Astrocyte of the spinal cord (primary cell): ENCODE data around the gene SRSF9.
A peak's percentile ranks its signal among the peaks of the same experiment; 100 is the strongest.
"Not testable (repeated sequence)": the region's sequence is repeated elsewhere in the genome, so short reads cannot be mapped to it uniquely, and the experiment has no call there.

Experiments used
- DNase-seq: peaks from one replicate; pipeline ENCODE4 v3.0.0; 2011; ENCODE audit warnings: low read depth, low spot score
- H3K4me3 ChIP-seq: 2 replicates; pipeline ENCODE4 v1.5.1; 2011; ENCODE audit warnings: low read depth, mild to moderate bottlenecking, low read length, moderate library complexity
- in situ Hi-C: cut with HindIII; loops from 2 replicates; pipeline ENCODE4 v1.10.0; 2017; ENCODE audit warnings: low sequenced_read_pairs
- TF ChIP-seq, protein P1 (sequence below): IDR thresholded peaks from 2 replicates; pipeline ENCODE4 v1.5.1; 2012; ENCODE audit warnings: low read depth, mild to moderate bottlenecking, low read length, inconsistent platforms

The SRSF9 gene, protein sequence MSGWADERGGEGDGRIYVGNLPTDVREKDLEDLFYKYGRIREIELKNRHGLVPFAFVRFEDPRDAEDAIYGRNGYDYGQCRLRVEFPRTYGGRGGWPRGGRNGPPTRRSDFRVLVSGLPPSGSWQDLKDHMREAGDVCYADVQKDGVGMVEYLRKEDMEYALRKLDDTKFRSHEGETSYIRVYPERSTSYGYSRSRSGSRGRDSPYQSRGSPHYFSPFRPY

DNA sequence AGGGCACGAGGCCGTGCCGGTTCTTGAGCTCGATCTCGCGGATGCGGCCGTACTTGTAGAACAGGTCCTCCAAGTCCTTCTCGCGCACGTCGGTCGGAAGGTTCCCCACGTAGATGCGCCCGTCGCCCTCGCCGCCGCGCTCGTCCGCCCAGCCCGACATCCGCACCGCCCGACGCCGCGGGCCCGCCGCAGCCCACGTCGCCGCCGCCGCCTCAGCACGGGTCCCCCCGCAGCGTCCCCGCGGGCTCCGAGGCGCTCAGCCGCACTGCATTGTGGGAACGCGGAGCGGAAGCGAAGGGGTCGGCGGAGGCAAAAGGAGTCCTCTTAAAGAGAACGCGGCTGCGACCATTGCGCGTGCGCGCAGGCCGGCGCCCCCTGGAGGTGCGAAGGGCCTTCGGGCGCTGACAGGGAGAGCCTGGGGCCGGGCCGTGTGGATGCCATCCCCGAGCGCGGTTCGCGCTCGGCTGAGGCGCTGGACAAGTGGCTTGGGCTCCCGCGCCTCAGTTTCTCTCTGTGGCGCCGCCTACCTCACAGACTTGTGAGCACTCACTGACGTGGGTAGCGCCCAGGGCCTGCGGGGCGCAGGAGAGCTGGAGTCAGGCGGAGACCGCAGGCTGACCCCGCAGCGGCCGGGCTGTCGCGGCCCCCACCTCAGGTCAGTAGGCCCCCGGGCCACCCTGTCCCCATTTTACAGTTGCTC, at the start of gene SRSF9:
SRSF9 (minus strand) TSS at position 299 of the 700 bp plus-strand sequence; CDS start at position 160, 139 bp downstream.
- H3K4me3 ChIP-seq = peak within 1 kb of the TSS; percentile 83
- in situ Hi-C loops = no loop called here
- TF ChIP-seq, protein P1, sequence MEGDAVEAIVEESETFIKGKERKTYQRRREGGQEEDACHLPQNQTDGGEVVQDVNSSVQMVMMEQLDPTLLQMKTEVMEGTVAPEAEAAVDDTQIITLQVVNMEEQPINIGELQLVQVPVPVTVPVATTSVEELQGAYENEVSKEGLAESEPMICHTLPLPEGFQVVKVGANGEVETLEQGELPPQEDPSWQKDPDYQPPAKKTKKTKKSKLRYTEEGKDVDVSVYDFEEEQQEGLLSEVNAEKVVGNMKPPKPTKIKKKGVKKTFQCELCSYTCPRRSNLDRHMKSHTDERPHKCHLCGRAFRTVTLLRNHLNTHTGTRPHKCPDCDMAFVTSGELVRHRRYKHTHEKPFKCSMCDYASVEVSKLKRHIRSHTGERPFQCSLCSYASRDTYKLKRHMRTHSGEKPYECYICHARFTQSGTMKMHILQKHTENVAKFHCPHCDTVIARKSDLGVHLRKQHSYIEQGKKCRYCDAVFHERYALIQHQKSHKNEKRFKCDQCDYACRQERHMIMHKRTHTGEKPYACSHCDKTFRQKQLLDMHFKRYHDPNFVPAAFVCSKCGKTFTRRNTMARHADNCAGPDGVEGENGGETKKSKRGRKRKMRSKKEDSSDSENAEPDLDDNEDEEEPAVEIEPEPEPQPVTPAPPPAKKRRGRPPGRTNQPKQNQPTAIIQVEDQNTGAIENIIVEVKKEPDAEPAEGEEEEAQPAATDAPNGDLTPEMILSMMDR = peak; percentile 88
- DNase-seq = peak; percentile 98

DNA sequence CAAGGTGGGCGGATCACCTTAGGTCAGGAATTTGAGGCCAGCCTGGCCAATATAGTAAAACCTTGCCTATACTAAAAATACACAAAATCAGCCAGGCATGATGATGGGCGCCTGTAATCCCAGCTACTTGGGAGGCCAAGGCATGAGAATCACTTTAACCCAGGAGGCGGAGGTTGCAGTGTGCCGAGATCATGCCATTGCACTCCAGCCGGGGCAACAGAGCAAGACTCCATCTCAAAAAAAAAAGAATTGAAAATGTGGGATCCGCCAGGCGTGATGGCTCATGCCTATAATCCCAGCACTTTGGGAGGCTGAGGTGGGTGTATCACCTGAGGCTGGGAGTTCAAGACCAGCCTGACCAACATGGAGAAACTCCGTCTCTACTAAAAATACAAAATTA, 49.8 kb upstream of the SRSF9 start:
- in situ Hi-C loops, H3K4me3 ChIP-seq, DNase-seq: not testable (repeated sequence)

DNA sequence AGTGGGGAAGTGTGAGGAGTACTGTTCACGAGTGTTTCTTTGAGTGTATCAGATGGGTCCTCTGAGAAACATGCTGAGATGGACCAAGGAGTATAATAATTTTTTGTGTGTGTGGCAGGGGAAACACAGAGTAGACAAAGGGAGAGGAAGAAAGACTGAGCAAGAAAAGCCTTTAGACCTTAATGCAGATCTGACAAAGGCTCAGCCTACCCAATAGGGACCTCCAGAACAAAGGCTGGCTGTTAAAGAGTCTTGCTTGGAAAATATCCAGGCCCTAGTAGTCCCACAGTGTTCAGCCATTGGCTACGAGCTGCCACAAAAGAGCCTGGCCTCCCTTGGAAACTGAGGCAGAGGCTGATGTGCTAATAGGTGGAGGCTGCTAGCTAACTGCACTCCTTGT, 45.9 kb upstream of the SRSF9 start:
- no peak overlapping the region for H3K4me3 ChIP-seq
- TF ChIP-seq, protein P1 = no peak
- DNase-seq = no peak
- in situ Hi-C loops = no loop called here

DNA sequence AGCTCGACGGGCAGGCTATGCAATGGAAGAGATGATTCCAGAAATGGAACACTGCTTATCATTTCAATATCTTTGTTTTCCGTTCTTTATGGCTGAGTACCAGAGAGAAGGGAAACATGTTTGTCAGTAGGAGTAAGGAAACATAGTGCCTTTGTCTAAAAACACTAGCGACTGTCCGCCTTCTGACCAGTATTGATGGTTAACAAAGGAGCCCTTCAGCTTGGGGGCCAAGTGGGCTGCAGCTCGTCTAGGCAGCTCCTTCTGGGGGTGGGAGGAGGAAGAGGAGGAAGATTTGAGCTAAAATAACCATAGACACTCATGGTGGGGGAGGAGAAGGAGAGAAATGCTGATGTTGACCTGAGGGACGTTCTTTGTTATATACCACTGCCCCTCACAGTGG, 44.5 kb upstream of the SRSF9 start:
- TF ChIP-seq, protein P1 = no peak
- in situ Hi-C loops = no loop called here
- DNase-seq = no peak
- H3K4me3 ChIP-seq = no peak overlapping the region

DNA sequence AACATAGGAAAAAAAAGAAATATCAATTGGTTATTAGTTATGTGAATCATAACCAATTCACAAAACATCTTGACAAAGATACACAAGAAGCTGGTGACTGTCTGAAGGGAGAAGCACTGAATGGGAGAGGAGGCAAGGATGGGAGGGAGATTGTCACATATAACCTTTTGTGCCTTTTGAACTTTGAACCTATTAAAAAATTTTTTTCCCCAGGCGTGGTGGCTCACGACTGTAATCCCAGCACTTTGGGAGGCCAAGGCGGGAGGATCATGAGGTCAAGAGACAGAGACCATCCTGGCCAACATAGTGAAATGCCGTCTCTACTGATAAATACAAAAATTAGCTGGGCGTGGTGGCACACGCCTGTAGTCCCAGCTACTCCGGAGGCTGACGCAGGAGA, 39.0 kb upstream of the SRSF9 start:
- H3K4me3 ChIP-seq = no peak overlapping the region
- TF ChIP-seq, protein P1 = no peak
- in situ Hi-C loops = no loop called here
- no peak for DNase-seq

DNA sequence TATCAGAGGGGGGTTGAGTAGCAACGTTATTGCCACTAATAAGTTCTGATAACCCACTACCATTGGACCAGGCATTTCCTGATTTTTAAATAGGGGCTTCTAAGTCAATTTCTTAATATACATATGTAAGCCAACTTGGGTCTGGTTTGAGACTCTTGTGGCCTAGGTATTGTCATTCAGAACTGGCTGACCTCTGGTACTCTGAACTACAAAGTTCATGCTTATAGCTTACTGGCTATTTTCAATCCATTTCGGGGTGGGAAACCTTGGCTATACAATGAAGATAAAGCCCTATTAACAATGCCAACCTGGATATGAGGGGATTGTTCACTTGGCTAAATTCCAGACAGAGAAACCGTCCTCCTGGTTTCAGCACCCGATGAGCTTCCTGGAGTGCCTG, 35.0 kb upstream of the SRSF9 start:
- TF ChIP-seq, protein P1 = no peak
- DNase-seq = no peak
- no peak overlapping the region for H3K4me3 ChIP-seq
- in situ Hi-C loops = no loop called here

DNA sequence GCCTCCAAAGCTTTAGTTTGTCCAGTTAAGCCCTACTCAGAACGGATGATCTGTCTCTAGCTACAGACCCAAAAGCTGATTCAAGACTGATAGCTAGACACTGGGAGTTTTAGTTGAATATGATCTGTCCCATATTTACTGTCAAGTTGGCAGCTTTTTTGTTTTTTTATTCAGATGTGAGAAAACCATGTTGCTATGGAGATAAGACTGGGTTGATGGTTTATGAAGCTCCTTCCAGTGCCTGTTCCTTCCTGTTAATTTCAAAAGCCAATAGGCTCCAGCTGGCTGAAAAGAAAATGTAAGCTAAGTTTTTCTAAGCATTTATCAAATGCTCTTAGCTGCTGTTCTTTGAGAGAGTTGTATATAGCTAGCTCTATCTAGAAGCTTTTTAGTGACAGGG, 31.0 kb upstream of the SRSF9 start:
- TF ChIP-seq, protein P1 = no peak
- no peak overlapping the region for H3K4me3 ChIP-seq
- no peak for DNase-seq
- in situ Hi-C loops = no loop called here
